ENCODE data around the gene RADIL. TPM values are rescaled to one million over a fixed set of nuclear protein-coding genes. Genes with fewer than 3 reads are reported as not detected.
A peak's percentile ranks its signal among the peaks of the same experiment; 100 is the strongest.

Gene RADIL
- total RNA-seq, 4 donors from 2014 or later = 1.0 to 10.1 (median 6.6) TPM

- Histone ChIP-seq H3K4me1 (no peaks in the 10 kb centered on the region), H3K9me3 (no peaks in the 10 kb centered on the region), H3K36me3 (no peaks in the 10 kb centered on the region), H3K4me3 (no peak overlapping the region), H3K27me3 (no peaks in the 10 kb centered on the region), H3K27ac (no peak overlapping the region)
- no peak for DNase-seq
- TF ChIP-seq CTCF (IDR thresholded peaks at IDR 0.05) = no peak
- TF ChIP-seq POLR2A (IDR thresholded peaks at IDR 0.05) = no peak
- intact Hi-C loops (cut with DNase I; ENCODE audit: low total_unique reads) = no loop called here
Observed at GRCh38 chr7:4816419-4817080, 67.0 kb downstream of the RADIL start.

DNA sequence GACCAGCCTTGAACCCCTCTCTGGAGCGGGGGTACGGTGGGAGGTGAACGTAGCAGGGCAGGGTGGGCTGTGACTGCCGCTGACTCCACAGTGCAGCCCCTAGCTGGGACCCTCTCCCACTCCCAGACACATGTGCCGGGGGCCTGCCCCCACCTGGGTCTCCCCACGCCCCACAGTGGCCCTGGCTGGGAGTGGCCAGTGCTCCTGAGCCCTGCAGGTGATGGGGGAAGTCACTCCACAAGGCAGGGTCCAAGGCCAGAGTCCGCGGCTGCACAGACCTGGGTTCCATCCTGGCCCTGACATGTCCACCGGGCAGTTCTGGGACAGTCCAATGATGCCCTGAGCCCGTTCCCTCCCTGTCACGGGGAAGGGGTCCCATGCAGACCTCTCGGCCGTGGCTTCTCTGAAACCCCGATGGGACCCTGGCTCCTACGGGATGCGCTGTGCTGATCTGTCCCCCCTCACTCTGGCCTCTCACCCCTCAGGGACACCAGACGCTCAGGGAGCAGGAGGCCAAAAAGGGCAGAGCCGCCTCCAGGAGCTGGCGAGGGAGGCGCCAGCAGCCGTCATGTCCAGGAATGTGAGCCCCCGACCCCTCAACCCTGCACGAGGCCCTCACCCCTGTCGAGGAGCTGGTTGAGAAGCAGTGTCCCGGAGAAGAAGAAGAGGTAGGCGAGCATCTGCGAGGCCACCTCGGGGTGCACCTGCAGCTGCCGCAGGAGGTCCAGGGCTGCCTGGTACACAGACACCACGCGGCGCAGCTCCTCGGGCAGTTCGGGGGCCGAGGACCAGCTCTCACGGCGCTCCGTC lies 67.7 kb downstream of the RADIL start:
- TF ChIP-seq CTCF (IDR thresholded peaks at IDR 0.05) = no peak
- no peak for TF ChIP-seq POLR2A (IDR thresholded peaks at IDR 0.05)
- no peaks in the 10 kb centered on the region for H3K27me3 ChIP-seq
- intact Hi-C loops (cut with DNase I; ENCODE audit: low total_unique reads) = no loop called here
- H3K36me3 ChIP-seq = no peaks in the 10 kb centered on the region
- no peak for DNase-seq
- H3K4me1 ChIP-seq = no peaks in the 10 kb centered on the region
- H3K4me3 ChIP-seq = no peak overlapping the region
- no peaks in the 10 kb centered on the region for H3K9me3 ChIP-seq
- H3K27ac ChIP-seq = no peak overlapping the region

GRCh38 chr7:4815121-4815520 lies 68.4 kb downstream of the RADIL start:
- H3K36me3 ChIP-seq = no peaks in the 10 kb centered on the region
- TF ChIP-seq CTCF (IDR thresholded peaks at IDR 0.05) (no peak), POLR2A (IDR thresholded peaks at IDR 0.05) (no peak)
- intact Hi-C loops (cut with DNase I; ENCODE audit: low total_unique reads) = no loop called here
- no peak overlapping the region for H3K4me3 ChIP-seq
- no peak overlapping the region for H3K27ac ChIP-seq
- H3K27me3 ChIP-seq = no peaks in the 10 kb centered on the region
- no peaks in the 10 kb centered on the region for H3K4me1 ChIP-seq
- no peaks in the 10 kb centered on the region for H3K9me3 ChIP-seq
- DNase-seq = no peak

GRCh38 chr7:4814433-4814832 lies 69.1 kb downstream of the RADIL start:
- no peak overlapping the region for H3K4me3 ChIP-seq
- intact Hi-C loops (cut with DNase I; ENCODE audit: low total_unique reads) = no loop called here
- DNase-seq = no peak
- no peaks in the 10 kb centered on the region for H3K36me3 ChIP-seq
- no peaks in the 10 kb centered on the region for H3K9me3 ChIP-seq
- TF ChIP-seq CTCF (IDR thresholded peaks at IDR 0.05) = no peak
- no peak for TF ChIP-seq POLR2A (IDR thresholded peaks at IDR 0.05)
- no peaks in the 10 kb centered on the region for H3K27me3 ChIP-seq
- no peaks in the 10 kb centered on the region for H3K4me1 ChIP-seq
- no peak overlapping the region for H3K27ac ChIP-seq

GRCh38 chr7:4809666-4810065 lies 73.8 kb downstream of the RADIL start:
- H3K4me3 ChIP-seq = no peak overlapping the region

More at GRCh38 chr7:4809666-4810065, 73.8 kb downstream of the RADIL start:
- intact Hi-C loops (cut with DNase I; ENCODE audit: low total_unique reads) = no loop called here
- H3K9me3 ChIP-seq = no peaks in the 10 kb centered on the region
- H3K27ac ChIP-seq = peak overlapping the region in 1 of 2 donors; percentile 67
- no peaks in the 10 kb centered on the region for H3K36me3 ChIP-seq
- TF ChIP-seq CTCF (IDR thresholded peaks at IDR 0.05) (no peak), POLR2A (IDR thresholded peaks at IDR 0.05) (no peak)
- no peak for DNase-seq
- no peaks in the 10 kb centered on the region for H3K4me1 ChIP-seq
- H3K27me3 ChIP-seq = no peaks in the 10 kb centered on the region

All from uterus (tissue), 4 donors.